Loucy (cell line): ENCODE measurements around the gene SLC2A1.

Experiments
- EZH2phosphoT487 ChIP-seq: fragments of 200-600 bp; IDR thresholded peaks from 2 replicates; pipeline ENCODE4 v1.6.1; 2018; ENCODE audit warnings: antibody characterized with exemption, mild to moderate bottlenecking, moderate library complexity, borderline replicate concordance
- TF ChIP-seq, protein P1 (sequence below): fragments of 200-600 bp; sonication (generic); conservative IDR thresholded peaks from 2 replicates; pipeline ENCODE4 v1.5.1; 2014; ENCODE audit warnings: mild to moderate bottlenecking, antibody characterized with exemption, low read length

DNA sequence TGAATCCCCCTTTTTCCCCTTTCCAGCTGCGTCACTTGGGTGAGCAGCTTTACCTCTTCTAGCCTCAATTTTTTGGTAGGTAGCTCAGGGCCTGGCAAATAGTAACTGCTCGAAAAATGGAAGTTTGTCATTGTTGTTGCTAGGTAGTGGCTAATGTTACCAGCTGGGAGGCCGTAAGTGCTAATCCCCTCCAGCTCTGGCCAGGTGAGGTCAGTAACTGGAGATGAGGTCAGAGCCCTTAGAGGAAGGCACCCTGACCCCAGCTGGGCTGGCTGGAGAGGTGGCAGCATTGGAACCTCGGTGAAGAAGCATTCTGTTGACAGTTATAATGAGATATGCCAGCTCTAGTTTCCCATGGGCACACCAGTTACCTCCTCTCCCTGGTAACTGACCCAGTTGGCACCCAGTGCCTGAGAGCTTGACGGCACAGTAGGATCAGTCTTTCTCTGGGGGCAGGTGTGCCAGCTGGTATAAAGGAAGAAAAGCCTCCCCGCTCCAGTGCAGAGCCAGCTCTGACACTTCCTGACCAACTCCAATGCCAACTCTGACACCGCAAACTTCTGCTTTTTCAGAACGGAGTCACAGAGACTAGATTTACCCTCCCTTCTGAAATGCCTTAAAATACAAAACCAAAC lies 35.0 kb upstream of the SLC2A1 start:
- TF ChIP-seq EZH2phosphoT487 = no peak
- TF ChIP-seq, protein P1, sequence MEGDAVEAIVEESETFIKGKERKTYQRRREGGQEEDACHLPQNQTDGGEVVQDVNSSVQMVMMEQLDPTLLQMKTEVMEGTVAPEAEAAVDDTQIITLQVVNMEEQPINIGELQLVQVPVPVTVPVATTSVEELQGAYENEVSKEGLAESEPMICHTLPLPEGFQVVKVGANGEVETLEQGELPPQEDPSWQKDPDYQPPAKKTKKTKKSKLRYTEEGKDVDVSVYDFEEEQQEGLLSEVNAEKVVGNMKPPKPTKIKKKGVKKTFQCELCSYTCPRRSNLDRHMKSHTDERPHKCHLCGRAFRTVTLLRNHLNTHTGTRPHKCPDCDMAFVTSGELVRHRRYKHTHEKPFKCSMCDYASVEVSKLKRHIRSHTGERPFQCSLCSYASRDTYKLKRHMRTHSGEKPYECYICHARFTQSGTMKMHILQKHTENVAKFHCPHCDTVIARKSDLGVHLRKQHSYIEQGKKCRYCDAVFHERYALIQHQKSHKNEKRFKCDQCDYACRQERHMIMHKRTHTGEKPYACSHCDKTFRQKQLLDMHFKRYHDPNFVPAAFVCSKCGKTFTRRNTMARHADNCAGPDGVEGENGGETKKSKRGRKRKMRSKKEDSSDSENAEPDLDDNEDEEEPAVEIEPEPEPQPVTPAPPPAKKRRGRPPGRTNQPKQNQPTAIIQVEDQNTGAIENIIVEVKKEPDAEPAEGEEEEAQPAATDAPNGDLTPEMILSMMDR = no peak
